Psoas muscle (tissue), 8 donors: ENCODE data around the gene VAT1L. TPM values are rescaled to one million over a fixed set of nuclear protein-coding genes. Genes with fewer than 3 reads are reported as not detected.

ENCODE experiments used
- ATAC-seq, 4 donors: fragments of 200-7000 bp; cut with Tn5 transposase; one replicate each; pipeline ENCODE4 v1.9.1; 2020; ENCODE audit warnings: moderate library complexity in 3 of 4, mild to moderate bottlenecking in 2 of 4
- DNase-seq, 2 donors: peaks; one replicate each; pipeline ENCODE4 v3.0.0-alpha.2; 2020
- H3K27ac ChIP-seq: fragments of 200-600 bp; one replicate; pipeline ENCODE4 v1.8.0; 2022
- H3K27me3 ChIP-seq, 3 donors: fragments of 200-600 bp in 1 of 3; one replicate each; pipeline versions ENCODE4 v1.6.1 to v1.8.0; 2013 to 2022; ENCODE audit warnings: low read length in 2 of 3, mild to moderate bottlenecking in 2 of 3, moderate library complexity in 1 of 3; ENCODE audit not compliant: insufficient read depth in 3 of 3
- H3K36me3 ChIP-seq, 2 donors: fragments of 200-600 bp in 1 of 2; one replicate each; pipeline versions ENCODE4 v1.6.1 to v1.8.0; 2013 to 2022; ENCODE audit warnings: low read depth in 1 of 2, mild to moderate bottlenecking in 1 of 2, moderate library complexity in 1 of 2; ENCODE audit not compliant: insufficient read depth in 1 of 2
- H3K4me1 ChIP-seq: fragments of 200-600 bp; one replicate; pipeline ENCODE4 v1.8.0; 2022
- H3K4me3 ChIP-seq: fragments of 200-600 bp; one replicate; pipeline ENCODE4 v1.8.0; 2022; ENCODE audit warnings: mild to moderate bottlenecking
- H3K9me3 ChIP-seq: fragments of 200-600 bp; one replicate; pipeline ENCODE4 v1.8.0; 2022
- WGBS, 3 donors: extraction: QIAGEN DNeasy Blood & Tissue Kit; methylation state at CpG; one replicate each; pipeline versions ENCODE4 v1.1.6 to v1.1.7; 2013; 5-methylcytosine and 5-hydroxymethylcytosine counted together
- intact Hi-C, 2 donors: fragments of 100-400 bp; cut with DNase I; formaldehyde crosslinking; loops; one replicate each; pipeline versions ENCODE4 v1.11.0 to v1.14.2; 2022
- polyA plus RNA-seq, 3 donors: library from polyadenylated mRNA; stranded (reverse); fragments of 200-250 nt; gene quantifications; one replicate each; pipeline ENCODE4 v1.2.3, GENCODE V29; 2013
- total RNA-seq, 4 donors: library from RNA; stranded (reverse); fragmentation: NEBNext Ultra II Directional in 2 of 4; extraction: Animal tissue kit (Norgen Biotek cat#: 25700) in 2 of 4; gene quantifications; one replicate each; pipeline versions ENCODE4 v1.2.1 to v1.2.4, GENCODE V29; 2021 to 2023
- TF ChIP-seq, protein P1 (sequence below): fragments of 200-600 bp; IDR thresholded peaks from one replicate; pipeline ENCODE4 v1.8.0; 2022; ENCODE audit warnings: antibody characterized with exemption
- donor health status: healthy with polysubstance abuse.
- donor health status: DM: no; HTN: no; CAD: no; lungs with moderate emphysema.
- donor health status: Bipolar disorder and iron deficiency.
- donor health status: healthy.
- donor health status: DM: yes; HTN: yes; CAD: no.
- donor health status: DM: no; HTN: no; CAD: no.
- donor health status: DM: no; HTN: no; CAD: no.
- donor health status: DM: yes; HTN: yes; CAD: no.

VAT1L gene
- total and polyA plus RNA-seq, 7 donors, result 0.03 to 0.20 (median 0.09) TPM; not detected in 3

DNA sequence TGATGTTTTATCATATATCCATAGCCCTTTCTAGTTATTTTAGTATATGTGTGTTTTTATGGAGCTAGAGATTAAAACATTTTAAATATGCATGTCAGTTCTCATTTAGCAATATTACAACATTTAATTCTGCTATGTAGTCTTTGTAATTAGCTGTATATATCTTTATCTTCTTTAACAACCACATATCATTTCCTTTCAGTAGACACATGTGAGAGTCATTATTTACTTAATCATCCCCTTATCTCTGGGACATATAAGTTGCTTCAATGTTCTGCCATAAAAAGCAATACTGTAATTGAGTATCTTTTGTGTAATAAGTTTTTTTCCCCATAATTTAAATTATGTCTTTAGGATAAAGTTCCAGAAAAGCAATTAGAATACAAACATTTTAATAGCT lies 182.0 kb downstream of the VAT1L start:
- Histone ChIP-seq H3K27ac (no peak overlapping the region), H3K9me3 (no peaks in the 10 kb centered on the region), H3K4me1 (no peaks in the 10 kb centered on the region), H3K36me3 (no peaks in the 10 kb centered on the region), H3K4me3 (no peak overlapping the region), H3K27me3 (peaks cover 0 to 2% (median 0%) of the 10 kb centered on the region in 3 donors)
- TF ChIP-seq, protein P1, sequence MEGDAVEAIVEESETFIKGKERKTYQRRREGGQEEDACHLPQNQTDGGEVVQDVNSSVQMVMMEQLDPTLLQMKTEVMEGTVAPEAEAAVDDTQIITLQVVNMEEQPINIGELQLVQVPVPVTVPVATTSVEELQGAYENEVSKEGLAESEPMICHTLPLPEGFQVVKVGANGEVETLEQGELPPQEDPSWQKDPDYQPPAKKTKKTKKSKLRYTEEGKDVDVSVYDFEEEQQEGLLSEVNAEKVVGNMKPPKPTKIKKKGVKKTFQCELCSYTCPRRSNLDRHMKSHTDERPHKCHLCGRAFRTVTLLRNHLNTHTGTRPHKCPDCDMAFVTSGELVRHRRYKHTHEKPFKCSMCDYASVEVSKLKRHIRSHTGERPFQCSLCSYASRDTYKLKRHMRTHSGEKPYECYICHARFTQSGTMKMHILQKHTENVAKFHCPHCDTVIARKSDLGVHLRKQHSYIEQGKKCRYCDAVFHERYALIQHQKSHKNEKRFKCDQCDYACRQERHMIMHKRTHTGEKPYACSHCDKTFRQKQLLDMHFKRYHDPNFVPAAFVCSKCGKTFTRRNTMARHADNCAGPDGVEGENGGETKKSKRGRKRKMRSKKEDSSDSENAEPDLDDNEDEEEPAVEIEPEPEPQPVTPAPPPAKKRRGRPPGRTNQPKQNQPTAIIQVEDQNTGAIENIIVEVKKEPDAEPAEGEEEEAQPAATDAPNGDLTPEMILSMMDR, result no peak
- DNase-seq, result no peak
- intact Hi-C loops, result loop anchor here in 1 of 2 donors (5.0 kb wide), 1 partner anchor 298 kb away; no protein-coding TSS in a partner anchor
- ATAC-seq, result no peak

DNA sequence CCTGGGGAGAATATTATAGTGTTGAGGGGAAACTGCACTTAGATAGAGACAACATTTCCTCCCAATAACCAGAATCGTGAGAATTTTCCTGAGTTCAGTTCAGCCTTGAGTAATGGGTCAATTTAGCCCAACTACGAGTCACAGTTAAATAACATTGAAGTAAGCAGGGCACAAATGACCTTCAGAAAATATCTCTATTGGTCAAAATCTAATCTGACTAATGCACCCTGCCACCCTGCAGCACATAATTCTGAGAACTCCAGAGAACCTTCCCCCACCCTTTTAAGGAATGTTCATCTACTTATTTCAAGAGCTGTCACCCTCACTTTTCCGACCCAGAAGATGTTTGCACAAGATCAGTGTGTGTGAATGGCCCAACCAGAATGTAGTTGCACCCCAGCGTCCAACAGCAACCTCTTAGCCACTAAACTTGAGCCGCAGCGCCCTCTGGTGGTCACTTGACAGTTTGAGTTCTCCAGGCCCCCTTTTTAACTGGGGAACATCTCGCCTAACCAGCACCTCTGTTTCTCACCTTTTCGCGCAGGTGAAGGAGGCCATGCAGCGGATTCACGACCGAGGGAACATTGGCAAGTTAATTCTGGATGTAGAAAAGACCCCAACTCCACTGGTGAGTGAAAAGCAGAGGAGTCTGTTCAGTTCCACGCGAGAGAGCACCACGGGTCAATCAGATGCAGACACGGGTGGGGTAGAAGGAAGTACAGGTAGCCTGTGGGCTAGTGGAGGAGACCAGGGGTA lies 183.1 kb downstream of the VAT1L start:
- DNase-seq (peak; percentile 76 to 83), ATAC-seq (peak in 3 of 4 donors; percentile 42 to 69 (median 45))
- intact Hi-C loops, result loop anchor here (1.0 to 5.0 kb wide), 2 partner anchors 296 to 299 kb away; no protein-coding TSS in a partner anchor
- no peak overlapping the region for H3K4me3 ChIP-seq
- H3K27ac ChIP-seq, result no peak overlapping the region
- no peaks in the 10 kb centered on the region for H3K9me3 ChIP-seq
- H3K36me3 ChIP-seq, result no peaks in the 10 kb centered on the region
- WGBS, 3 donors, result 28 to 31% (median 29%) methylated on average over 16 of the region's 16 CpGs
- H3K27me3 ChIP-seq, result no peaks in the 10 kb centered on the region
- TF ChIP-seq, protein P1, result peak; percentile 76
- H3K4me1 ChIP-seq, result no peaks in the 10 kb centered on the region

DNA sequence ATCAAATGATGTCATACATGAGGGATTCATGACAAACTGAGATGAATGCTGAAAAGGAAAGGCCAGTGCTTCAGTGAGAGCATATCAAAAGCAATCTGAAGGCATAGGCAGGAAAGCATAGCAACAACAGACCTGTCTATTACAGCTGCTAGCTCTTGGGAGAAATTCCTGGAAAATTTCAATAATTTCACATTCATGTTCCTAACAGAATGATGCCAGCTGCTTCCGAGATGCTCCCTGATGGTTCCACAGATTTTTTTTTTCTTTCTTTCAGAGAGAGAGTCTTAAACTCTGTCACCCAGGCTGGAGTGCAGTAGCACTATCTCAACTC lies 183.7 kb downstream of the VAT1L start:
- Histone ChIP-seq H3K36me3 (no peaks in the 10 kb centered on the region), H3K27me3 (no peaks in the 10 kb centered on the region), H3K4me3 (no peak overlapping the region), H3K4me1 (no peaks in the 10 kb centered on the region), H3K9me3 (no peaks in the 10 kb centered on the region), H3K27ac (no peak overlapping the region)
- 29 to 32% (median 31%) methylated on average over 1 of the region's 1 CpG for WGBS, 3 donors
- intact Hi-C loops, result loop anchor here in 1 of 2 donors (5.0 kb wide), 1 partner anchor 300 kb away; no protein-coding TSS in a partner anchor
- DNase-seq (no peak), ATAC-seq (no peak)
- TF ChIP-seq, protein P1, result no peak

DNA sequence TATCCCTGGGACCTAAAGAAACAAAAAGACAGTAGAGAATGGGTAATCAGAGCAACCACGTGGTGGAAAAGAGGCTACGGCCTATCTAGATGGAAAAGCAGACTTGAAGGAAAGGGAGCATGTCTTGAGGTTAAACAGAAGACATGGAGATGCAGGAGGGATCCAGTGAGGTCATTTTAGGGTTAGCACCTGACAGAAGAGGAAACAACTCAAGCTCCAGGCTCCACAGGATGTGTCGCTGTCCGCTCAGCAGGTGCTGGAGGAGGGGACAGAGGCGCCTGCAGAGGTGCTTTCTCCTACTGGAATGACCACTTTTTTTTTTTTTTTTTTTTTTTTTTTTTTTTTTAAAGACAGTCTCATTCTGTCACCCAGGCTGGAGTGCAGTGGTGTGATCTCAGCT lies 186.5 kb downstream of the VAT1L start:
- ATAC-seq (no peak), DNase-seq (no peak)
- no peak overlapping the region for H3K4me3 ChIP-seq
- TF ChIP-seq, protein P1, result no peak
- H3K9me3 ChIP-seq, result no peaks in the 10 kb centered on the region
- no peaks in the 10 kb centered on the region for H3K4me1 ChIP-seq
- WGBS, 3 donors, result 71 to 74% (median 73%) methylated on average over 5 of the region's 5 CpGs
- intact Hi-C loops, result loop anchor here in 1 of 2 donors (5.0 kb wide), 1 partner anchor 303 kb away; no protein-coding TSS in a partner anchor
- H3K36me3 ChIP-seq, result no peaks in the 10 kb centered on the region
- H3K27me3 ChIP-seq, result no peaks in the 10 kb centered on the region
- H3K27ac ChIP-seq, result no peak overlapping the region
